ENCODE results near the gene TGFBR1. TPM values are rescaled to one million over a fixed set of nuclear protein-coding genes. Genes with fewer than 3 reads are reported as not detected.

TGFBR1 gene
- total RNA-seq, 1 donor from 2014 or later = 206 TPM

DNA sequence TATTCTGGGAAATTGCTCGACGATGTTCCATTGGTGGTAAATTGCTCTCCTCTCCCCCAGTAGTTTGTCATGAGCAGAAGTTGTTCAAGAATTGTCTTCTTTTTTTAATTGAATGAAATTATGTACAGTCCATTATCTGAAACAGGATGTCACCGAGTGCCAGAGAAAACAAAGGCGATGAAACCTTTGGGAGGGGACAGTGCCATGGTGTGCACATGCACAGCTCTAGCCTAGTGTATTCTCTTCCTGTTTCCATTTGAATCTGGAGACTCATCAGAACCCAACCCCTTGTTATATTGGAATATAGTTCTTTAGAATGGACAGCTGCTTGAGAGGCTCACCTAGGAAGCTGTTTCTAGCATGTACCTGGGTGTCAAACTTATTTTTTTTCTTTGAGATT, 41.7 kb downstream of the TGFBR1 start:
- H3K9me3 Mint-ChIP-seq (ENCODE audit: unreplicated experiment) = no peaks in the 10 kb centered on the region
- no peak overlapping the region for H3K4me3 Mint-ChIP-seq (ENCODE audit: unreplicated experiment)
- TF ChIP-seq, protein P1, sequence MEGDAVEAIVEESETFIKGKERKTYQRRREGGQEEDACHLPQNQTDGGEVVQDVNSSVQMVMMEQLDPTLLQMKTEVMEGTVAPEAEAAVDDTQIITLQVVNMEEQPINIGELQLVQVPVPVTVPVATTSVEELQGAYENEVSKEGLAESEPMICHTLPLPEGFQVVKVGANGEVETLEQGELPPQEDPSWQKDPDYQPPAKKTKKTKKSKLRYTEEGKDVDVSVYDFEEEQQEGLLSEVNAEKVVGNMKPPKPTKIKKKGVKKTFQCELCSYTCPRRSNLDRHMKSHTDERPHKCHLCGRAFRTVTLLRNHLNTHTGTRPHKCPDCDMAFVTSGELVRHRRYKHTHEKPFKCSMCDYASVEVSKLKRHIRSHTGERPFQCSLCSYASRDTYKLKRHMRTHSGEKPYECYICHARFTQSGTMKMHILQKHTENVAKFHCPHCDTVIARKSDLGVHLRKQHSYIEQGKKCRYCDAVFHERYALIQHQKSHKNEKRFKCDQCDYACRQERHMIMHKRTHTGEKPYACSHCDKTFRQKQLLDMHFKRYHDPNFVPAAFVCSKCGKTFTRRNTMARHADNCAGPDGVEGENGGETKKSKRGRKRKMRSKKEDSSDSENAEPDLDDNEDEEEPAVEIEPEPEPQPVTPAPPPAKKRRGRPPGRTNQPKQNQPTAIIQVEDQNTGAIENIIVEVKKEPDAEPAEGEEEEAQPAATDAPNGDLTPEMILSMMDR (IDR thresholded peaks at IDR 0.05; ENCODE audit: unreplicated experiment) = no peak
- no peak for DNase-seq (ENCODE audit: low spot score)
- H3K4me1 Mint-ChIP-seq (ENCODE audit: unreplicated experiment) = peaks cover 3% of the 10 kb centered on the region
- H3K36me3 Mint-ChIP-seq (ENCODE audit: low read depth, unreplicated experiment) = peaks cover 45% of the 10 kb centered on the region
- H3K27me3 Mint-ChIP-seq (ENCODE audit: unreplicated experiment) = no peaks in the 10 kb centered on the region
- no peak overlapping the region for H3K27ac Mint-ChIP-seq (ENCODE audit: unreplicated experiment)

DNA sequence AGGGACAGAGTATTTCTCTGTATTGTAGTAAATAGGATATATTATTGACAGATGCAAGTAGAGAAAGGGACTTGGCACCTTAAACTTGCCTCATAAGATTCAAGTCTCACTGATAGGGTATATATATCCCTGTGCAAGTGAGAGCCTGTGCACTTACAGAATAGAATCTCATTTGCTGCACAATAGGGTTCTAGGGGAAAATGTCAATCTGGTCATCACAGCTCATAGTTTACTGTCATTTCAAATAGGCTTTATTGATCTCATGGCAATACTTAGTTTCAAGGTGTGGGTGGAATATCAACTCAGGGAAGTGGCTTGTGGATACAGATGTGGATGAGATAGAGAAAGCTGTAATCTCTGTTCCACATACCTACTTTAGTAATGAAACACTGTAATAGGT, 42.3 kb downstream of the TGFBR1 start:
- H3K27ac Mint-ChIP-seq (ENCODE audit: unreplicated experiment) = no peak overlapping the region

DNA sequence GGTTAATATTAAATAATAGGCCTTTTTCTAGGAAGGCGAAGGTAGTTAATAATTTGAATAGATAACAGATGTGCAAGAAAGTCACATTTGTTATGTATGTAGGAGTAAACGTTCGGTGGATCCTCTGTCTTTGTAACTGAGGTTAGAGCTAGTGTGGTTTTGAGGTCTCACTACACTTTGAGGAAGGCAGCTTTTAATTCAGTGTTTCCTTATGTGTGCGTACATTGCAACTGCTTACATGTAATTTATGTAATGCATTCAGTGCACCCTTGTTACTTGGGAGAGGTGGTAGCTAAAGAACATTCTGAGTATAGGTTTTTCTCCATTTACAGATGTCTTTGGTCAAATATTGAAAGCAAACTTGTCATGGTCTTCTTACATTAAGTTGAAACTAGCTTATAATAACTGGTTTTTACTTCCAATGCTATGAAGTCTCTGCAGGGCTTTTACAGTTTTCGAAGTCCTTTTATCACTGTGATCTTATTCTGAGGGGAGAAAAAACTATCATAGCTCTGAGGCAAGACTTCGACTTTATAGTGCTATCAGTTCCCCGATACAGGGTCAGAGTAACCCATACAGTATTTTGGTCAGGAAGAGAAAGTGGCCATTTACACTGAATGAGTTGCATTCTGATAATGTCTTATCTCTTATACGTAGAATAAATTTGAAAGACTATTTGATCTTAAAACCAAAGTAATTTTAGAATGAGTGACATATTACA, 45.7 kb downstream of the TGFBR1 start:
- Mint-ChIP-seq H3K27ac (ENCODE audit: unreplicated experiment) (no peak overlapping the region), H3K36me3 (ENCODE audit: low read depth, unreplicated experiment) (peaks cover 25% of the 10 kb centered on the region), H3K4me3 (ENCODE audit: unreplicated experiment) (no peak overlapping the region), H3K4me1 (ENCODE audit: unreplicated experiment) (peaks cover 3% of the 10 kb centered on the region), H3K9me3 (ENCODE audit: unreplicated experiment) (no peaks in the 10 kb centered on the region), H3K27me3 (ENCODE audit: unreplicated experiment) (peaks cover 2% of the 10 kb centered on the region)
- no peak for DNase-seq (ENCODE audit: low spot score)
- TF ChIP-seq, protein P1 (IDR thresholded peaks at IDR 0.05; ENCODE audit: unreplicated experiment) = no peak

More for the DNA sequence above, 42.3 kb downstream of the TGFBR1 start:
- TF ChIP-seq, protein P1 (IDR thresholded peaks at IDR 0.05; ENCODE audit: unreplicated experiment) = no peak
- H3K27me3 Mint-ChIP-seq (ENCODE audit: unreplicated experiment) = no peaks in the 10 kb centered on the region
- no peak for DNase-seq (ENCODE audit: low spot score)
- H3K4me1 Mint-ChIP-seq (ENCODE audit: unreplicated experiment) = peaks cover 3% of the 10 kb centered on the region
- H3K4me3 Mint-ChIP-seq (ENCODE audit: unreplicated experiment) = no peak overlapping the region
- peaks cover 41% of the 10 kb centered on the region for H3K36me3 Mint-ChIP-seq (ENCODE audit: low read depth, unreplicated experiment)
- H3K9me3 Mint-ChIP-seq (ENCODE audit: unreplicated experiment) = no peaks in the 10 kb centered on the region

DNA sequence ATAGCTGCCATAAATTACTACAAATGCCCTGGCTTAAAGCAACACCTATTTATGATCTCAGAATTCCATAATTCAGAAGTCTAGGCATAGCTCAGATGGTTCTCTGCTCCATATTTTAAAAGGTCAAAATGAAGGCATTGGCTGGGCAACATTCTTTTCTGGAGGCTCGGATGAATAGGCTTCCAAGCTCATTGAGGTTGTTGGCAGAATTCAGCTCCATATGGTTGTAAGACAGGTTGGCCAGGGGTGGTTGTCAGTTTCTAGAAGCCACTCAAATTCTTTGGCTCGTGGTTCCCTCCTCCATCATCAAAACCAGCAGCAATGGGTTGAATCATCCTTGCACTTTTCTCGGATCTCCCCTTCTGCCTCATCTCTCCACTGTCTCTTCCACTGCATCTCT, 49.4 kb downstream of the TGFBR1 start:
- no peaks in the 10 kb centered on the region for H3K9me3 Mint-ChIP-seq (ENCODE audit: unreplicated experiment)
- H3K4me1 Mint-ChIP-seq (ENCODE audit: unreplicated experiment) = no peaks in the 10 kb centered on the region
- no peak overlapping the region for H3K27ac Mint-ChIP-seq (ENCODE audit: unreplicated experiment)
- TF ChIP-seq, protein P1 (IDR thresholded peaks at IDR 0.05; ENCODE audit: unreplicated experiment) = no peak
- H3K4me3 Mint-ChIP-seq (ENCODE audit: unreplicated experiment) = no peak overlapping the region
- no peak for DNase-seq (ENCODE audit: low spot score)
- H3K36me3 Mint-ChIP-seq (ENCODE audit: low read depth, unreplicated experiment) = no peaks in the 10 kb centered on the region
- H3K27me3 Mint-ChIP-seq (ENCODE audit: unreplicated experiment) = peaks cover 2% of the 10 kb centered on the region

DNA sequence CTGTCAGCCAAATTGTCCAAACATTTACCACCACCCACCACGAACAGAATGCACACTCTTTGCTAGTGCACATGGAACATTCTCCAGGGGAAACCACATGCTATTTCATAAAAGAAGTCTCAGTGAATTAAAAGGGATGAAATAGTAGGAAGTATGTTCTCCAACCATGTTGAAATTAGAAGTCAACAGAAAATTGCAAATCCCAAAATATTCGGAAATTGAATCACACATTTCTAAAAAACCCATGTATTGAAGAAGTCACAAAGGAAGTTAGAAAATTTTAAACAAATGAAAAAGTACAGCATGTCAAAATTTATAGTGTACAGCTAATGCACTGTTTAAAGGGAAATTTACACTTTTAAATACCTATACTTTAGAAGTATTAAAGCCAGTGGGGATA, 50.8 kb downstream of the TGFBR1 start:
- Mint-ChIP-seq H3K4me1 (ENCODE audit: unreplicated experiment) (peaks cover 7% of the 10 kb centered on the region), H3K36me3 (ENCODE audit: low read depth, unreplicated experiment) (no peaks in the 10 kb centered on the region), H3K4me3 (ENCODE audit: unreplicated experiment) (no peak overlapping the region), H3K27ac (ENCODE audit: unreplicated experiment) (no peak overlapping the region), H3K9me3 (ENCODE audit: unreplicated experiment) (no peaks in the 10 kb centered on the region), H3K27me3 (ENCODE audit: unreplicated experiment) (peaks cover 6% of the 10 kb centered on the region)
- TF ChIP-seq, protein P1 (IDR thresholded peaks at IDR 0.05; ENCODE audit: unreplicated experiment) = no peak
- DNase-seq (ENCODE audit: low spot score) = no peak
